Astrocyte (in vitro differentiated cells and primary cell): ENCODE results near the gene OR6C76.

Experiments
- EZH2 ChIP-seq: IDR thresholded peaks from 2 replicates; pipeline ENCODE4 v1.6.1; 2012; ENCODE audit warnings: mild to moderate bottlenecking, low read length, inconsistent platforms; ENCODE audit not compliant: insufficient read depth
- TF ChIP-seq, protein P1 (sequence below): IDR thresholded peaks from 2 replicates; pipeline ENCODE4 v1.5.1; 2011; ENCODE audit warnings: low read depth, mild to moderate bottlenecking, inconsistent platforms, low read length, moderate library complexity; ENCODE audit not compliant: insufficient read depth

DNA sequence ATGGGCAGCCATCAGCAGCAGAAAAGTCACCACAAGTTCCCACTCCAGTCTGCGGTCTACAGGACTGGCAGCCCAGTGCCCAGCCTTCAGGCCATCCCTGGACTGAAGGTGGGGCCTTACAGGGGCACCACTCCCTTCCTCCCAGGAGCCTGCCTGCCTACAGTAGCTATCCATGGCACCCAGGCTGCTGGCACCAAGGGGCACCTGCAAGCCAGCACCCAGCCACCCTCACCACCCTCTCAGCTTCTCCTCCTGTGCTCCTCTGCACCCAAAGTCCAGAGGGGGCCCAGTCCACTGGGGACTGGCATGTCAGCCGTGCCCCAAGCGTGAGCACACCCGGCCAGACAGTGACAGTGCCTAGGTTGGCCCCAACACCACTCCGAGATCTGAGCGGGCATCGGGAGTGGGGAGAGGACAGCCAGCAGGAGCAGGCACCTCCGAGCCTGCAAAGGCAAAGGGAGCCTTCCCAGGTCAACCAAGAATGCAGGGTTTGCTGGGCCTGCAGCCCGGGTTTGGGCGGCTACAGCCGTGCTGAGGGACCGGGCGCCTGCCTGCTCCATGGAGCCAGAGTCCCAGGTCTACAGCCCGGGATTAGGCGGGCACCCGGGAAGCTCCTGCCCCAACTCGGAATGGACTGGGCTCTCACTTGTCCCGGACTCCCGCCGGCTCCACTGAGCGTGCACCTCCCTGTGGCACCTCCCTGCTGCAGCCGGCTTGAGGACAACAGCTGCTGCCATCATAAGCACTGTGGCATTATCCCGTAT lies 33.8 kb upstream of the OR6C76 start:
- TF ChIP-seq, protein P1, sequence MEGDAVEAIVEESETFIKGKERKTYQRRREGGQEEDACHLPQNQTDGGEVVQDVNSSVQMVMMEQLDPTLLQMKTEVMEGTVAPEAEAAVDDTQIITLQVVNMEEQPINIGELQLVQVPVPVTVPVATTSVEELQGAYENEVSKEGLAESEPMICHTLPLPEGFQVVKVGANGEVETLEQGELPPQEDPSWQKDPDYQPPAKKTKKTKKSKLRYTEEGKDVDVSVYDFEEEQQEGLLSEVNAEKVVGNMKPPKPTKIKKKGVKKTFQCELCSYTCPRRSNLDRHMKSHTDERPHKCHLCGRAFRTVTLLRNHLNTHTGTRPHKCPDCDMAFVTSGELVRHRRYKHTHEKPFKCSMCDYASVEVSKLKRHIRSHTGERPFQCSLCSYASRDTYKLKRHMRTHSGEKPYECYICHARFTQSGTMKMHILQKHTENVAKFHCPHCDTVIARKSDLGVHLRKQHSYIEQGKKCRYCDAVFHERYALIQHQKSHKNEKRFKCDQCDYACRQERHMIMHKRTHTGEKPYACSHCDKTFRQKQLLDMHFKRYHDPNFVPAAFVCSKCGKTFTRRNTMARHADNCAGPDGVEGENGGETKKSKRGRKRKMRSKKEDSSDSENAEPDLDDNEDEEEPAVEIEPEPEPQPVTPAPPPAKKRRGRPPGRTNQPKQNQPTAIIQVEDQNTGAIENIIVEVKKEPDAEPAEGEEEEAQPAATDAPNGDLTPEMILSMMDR: no peak
- no peak for TF ChIP-seq EZH2
